Measurements from ENCODE around the gene ACTG1. TPM values are rescaled to one million over a fixed set of nuclear protein-coding genes. Genes with fewer than 3 reads are reported as not detected.
A peak's percentile ranks its signal among the peaks of the same experiment; 100 is the strongest.

ACTG1 gene
- total RNA-seq, 1 donor from 2014 or later, result 342 TPM

GRCh38 chr17:81480140-81481072 is 32.2 kb downstream of the ACTG1 start:
- H3K27me3 ChIP-seq (ENCODE audit: low read depth), result no peaks in the 10 kb centered on the region
- intact Hi-C loops (cut with micrococcal nuclease), result loop anchor here (5.0 kb wide), 1 partner anchor 93 kb away; no protein-coding TSS in a partner anchor
- peak; percentile 10 for TF ChIP-seq CTCF (IDR thresholded peaks at IDR 0.05; ENCODE audit: borderline replicate concordance)
- H3K36me3 ChIP-seq, result no peaks in the 10 kb centered on the region
- no peaks in the 10 kb centered on the region for H3K9me3 ChIP-seq (replicated peaks)
- DNase-seq, result no peak
- peak overlapping the region; percentile 39 for H3K27ac ChIP-seq (replicated peaks)
- H3K4me3 ChIP-seq, result peak overlapping the region; percentile 70
- peaks cover 49% of the 10 kb centered on the region for H3K4me1 ChIP-seq

- no peaks in the 10 kb centered on the region for H3K9me3 ChIP-seq (replicated peaks)
- no peak overlapping the region for H3K27ac ChIP-seq (replicated peaks)
- H3K4me3 ChIP-seq, result no peak overlapping the region
- peaks cover 44% of the 10 kb centered on the region for H3K4me1 ChIP-seq
- H3K36me3 ChIP-seq, result no peaks in the 10 kb centered on the region
- no peak for DNase-seq
- no peak for TF ChIP-seq CTCF (IDR thresholded peaks at IDR 0.05; ENCODE audit: borderline replicate concordance)
- no peaks in the 10 kb centered on the region for H3K27me3 ChIP-seq (ENCODE audit: low read depth)
- intact Hi-C loops (cut with micrococcal nuclease), result loop anchor here (5.0 to 10.0 kb wide), 2 partner anchors 92 to 225 kb away; no protein-coding TSS in a partner anchor
Measured at GRCh38 chr17:81479175-81480071, 33.2 kb downstream of the ACTG1 start.

- H3K27me3 ChIP-seq (ENCODE audit: low read depth), result no peaks in the 10 kb centered on the region
- no peaks in the 10 kb centered on the region for H3K9me3 ChIP-seq (replicated peaks)
- H3K4me3 ChIP-seq, result no peak overlapping the region
- DNase-seq, result no peak
- no peaks in the 10 kb centered on the region for H3K36me3 ChIP-seq
- TF ChIP-seq CTCF (IDR thresholded peaks at IDR 0.05; ENCODE audit: borderline replicate concordance), result no peak
- H3K4me1 ChIP-seq, result peaks cover 32% of the 10 kb centered on the region
- intact Hi-C loops (cut with micrococcal nuclease), result loop anchor here (10.0 kb wide), 1 partner anchor 223 kb away; no protein-coding TSS in a partner anchor
- H3K27ac ChIP-seq (replicated peaks), result no peak overlapping the region
Measured at GRCh38 chr17:81478119-81478518, 34.5 kb downstream of the ACTG1 start.

GRCh38 chr17:81477173-81477572 is 35.4 kb downstream of the ACTG1 start:
- no peak for DNase-seq
- H3K4me1 ChIP-seq, result peaks cover 23% of the 10 kb centered on the region
- no peaks in the 10 kb centered on the region for H3K9me3 ChIP-seq (replicated peaks)
- no peak overlapping the region for H3K27ac ChIP-seq (replicated peaks)
- TF ChIP-seq CTCF (IDR thresholded peaks at IDR 0.05; ENCODE audit: borderline replicate concordance), result no peak
- H3K4me3 ChIP-seq, result no peak overlapping the region
- H3K36me3 ChIP-seq, result no peaks in the 10 kb centered on the region
- no peaks in the 10 kb centered on the region for H3K27me3 ChIP-seq (ENCODE audit: low read depth)
- intact Hi-C loops (cut with micrococcal nuclease), result loop anchor here (10.0 kb wide), 1 partner anchor 222 kb away; no protein-coding TSS in a partner anchor

- H3K4me1 ChIP-seq, result peaks cover 18% of the 10 kb centered on the region
- intact Hi-C loops (cut with micrococcal nuclease), result loop anchor here (10.0 kb wide), 1 partner anchor 222 kb away; no protein-coding TSS in a partner anchor
- H3K27me3 ChIP-seq (ENCODE audit: low read depth), result no peaks in the 10 kb centered on the region
- no peak overlapping the region for H3K27ac ChIP-seq (replicated peaks)
- no peaks in the 10 kb centered on the region for H3K36me3 ChIP-seq
- H3K4me3 ChIP-seq, result no peak overlapping the region
- no peak for TF ChIP-seq CTCF (IDR thresholded peaks at IDR 0.05; ENCODE audit: borderline replicate concordance)
- no peaks in the 10 kb centered on the region for H3K9me3 ChIP-seq (replicated peaks)
- DNase-seq, result no peak
Measured at GRCh38 chr17:81476635-81477034, 36.0 kb downstream of the ACTG1 start.

Measured in left ventricle myocardium inferior (tissue), 1 donor.